Fibroblast of skin of abdomen (primary cell): ENCODE data around the gene SMYD4.

Experiments used
- DNase-seq: peaks from one replicate; pipeline ENCODE4 v3.0.0-alpha.2; 2013

Gene SMYD4

DNA sequence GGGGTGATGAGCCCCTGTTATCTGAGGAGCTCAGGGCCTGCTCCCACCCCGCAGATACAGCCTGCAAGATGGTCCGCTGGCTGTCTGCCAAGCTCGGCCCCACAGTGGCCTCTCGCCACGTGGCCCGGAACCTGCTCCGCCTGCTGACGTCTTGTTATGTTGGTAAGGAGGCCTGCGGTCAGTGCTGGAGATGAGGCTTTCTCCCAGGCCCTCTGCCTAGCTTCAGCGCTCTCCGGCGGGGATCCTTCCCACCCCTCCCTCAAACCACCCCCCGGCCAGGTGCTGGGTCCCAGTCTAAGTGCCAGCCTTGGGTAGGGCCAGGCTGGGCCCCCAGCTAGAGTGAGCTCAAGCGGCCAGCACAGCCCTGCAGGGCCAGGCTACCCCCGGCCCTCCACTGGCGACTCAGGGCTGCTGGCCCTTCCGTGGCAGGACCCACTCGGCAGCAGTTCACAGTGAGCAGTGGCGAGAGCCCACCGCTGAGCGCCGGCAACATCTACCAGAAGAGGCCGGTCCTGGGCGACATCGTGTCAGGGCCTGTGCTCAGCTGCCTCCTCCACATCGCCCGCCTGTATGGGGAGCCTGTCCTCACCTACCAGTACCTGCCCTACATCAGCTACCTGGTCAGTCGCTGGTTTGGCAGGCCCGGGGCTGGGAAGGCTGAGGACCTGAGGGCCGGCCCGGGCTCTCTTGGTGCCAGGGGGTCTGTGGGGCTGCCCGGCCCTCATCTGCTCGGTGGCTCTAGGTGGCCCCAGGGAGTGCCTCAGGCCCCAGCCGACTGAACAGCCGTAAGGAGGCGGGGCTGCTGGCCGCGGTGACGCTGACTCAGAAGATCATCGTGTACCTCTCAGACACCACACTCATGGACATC lies 99.1 kb downstream of the SMYD4 start:
- DNase-seq = peak; percentile 68

- DNase-seq = no peak
Measured at GRCh38 chr17:1729966-1730325, 99.8 kb downstream of the SMYD4 start.
